OCI-LY1 (cell line): ENCODE data around the gene CHST11.

ENCODE experiments used
- H2AFZ ChIP-seq: fragments of 200-600 bp; sonication (generic), shearing (Covaris generic); 2 replicates; pipeline ENCODE4 v1.6.0; 2014; ENCODE audit warnings: antibody characterized with exemption, mild to moderate bottlenecking, low read length
- H3F3A ChIP-seq: fragments of 200-600 bp; sonication (generic), shearing (Covaris generic); 2 replicates; pipeline ENCODE4 v1.6.0; 2014; ENCODE audit warnings: mild to moderate bottlenecking, antibody characterized with exemption, low read length, moderate library complexity; ENCODE audit not compliant: insufficient read depth
- H3K27ac ChIP-seq: fragments of 200-600 bp; sonication (generic); 2 replicates; pipeline ENCODE4 v1.5.1; 2014; ENCODE audit warnings: low read length, mixed run types, mild to moderate bottlenecking, low read depth; ENCODE audit not compliant: poor library complexity, severe bottlenecking
- H3K27me3 ChIP-seq: fragments of 200-600 bp; sonication (generic); 2 replicates; pipeline ENCODE4 v1.6.0; 2014; ENCODE audit warnings: antibody characterized with exemption, mild to moderate bottlenecking, low read length, moderate library complexity; ENCODE audit not compliant: insufficient read depth
- H3K36me3 ChIP-seq: fragments of 200-600 bp; sonication (generic); 2 replicates; pipeline ENCODE4 v1.6.1; 2014; ENCODE audit warnings: mild to moderate bottlenecking, antibody characterized with exemption, low read length, moderate library complexity, mixed read lengths; ENCODE audit not compliant: insufficient read depth
- H3K4me1 ChIP-seq: fragments of 200-600 bp; sonication (generic); 2 replicates; pipeline ENCODE4 v1.5.1; 2014; ENCODE audit warnings: mild to moderate bottlenecking, low read length, moderate library complexity; ENCODE audit not compliant: insufficient read depth, severe bottlenecking
- H3K4me2 ChIP-seq: fragments of 200-600 bp; sonication (generic), shearing (Covaris generic); 2 replicates; pipeline ENCODE4 v1.6.1; 2014; ENCODE audit warnings: low read length
- H3K4me3 ChIP-seq: fragments of 200-600 bp; sonication (generic); 2 replicates; pipeline ENCODE4 v1.5.1; 2014; ENCODE audit warnings: low read length, low read depth, mild to moderate bottlenecking, mixed read lengths; ENCODE audit not compliant: poor library complexity, severe bottlenecking
- H3K79me2 ChIP-seq: fragments of 200-600 bp; shearing (Covaris generic); 2 replicates; pipeline ENCODE4 v1.6.1; 2016; ENCODE audit warnings: mixed run types, low read length, mixed read lengths; ENCODE audit not compliant: insufficient read depth
- H3K9ac ChIP-seq: fragments of 200-600 bp; sonication (generic), shearing (Covaris generic); 2 replicates; pipeline ENCODE4 v1.6.1; 2014; ENCODE audit warnings: mild to moderate bottlenecking, low read length, mixed read lengths
- H3K9me2 ChIP-seq: fragments of 200-600 bp; sonication (generic), shearing (Covaris generic); 2 replicates; pipeline ENCODE4 v1.6.1; 2014; ENCODE audit warnings: low read depth, mild to moderate bottlenecking, low read length, mixed read lengths
- H3K9me3 ChIP-seq: fragments of 200-600 bp; shearing (Covaris generic); 2 replicates; pipeline ENCODE4 v1.6.1; 2014; ENCODE audit warnings: low read length, mixed read lengths
- H4K20me1 ChIP-seq: fragments of 200-600 bp; sonication (generic), shearing (Covaris generic); 2 replicates; pipeline ENCODE4 v1.6.0; 2016; ENCODE audit warnings: mild to moderate bottlenecking, low read length; ENCODE audit not compliant: insufficient read depth
- CTCF ChIP-seq: fragments of 200-600 bp; sonication (generic), shearing (Covaris generic); IDR thresholded peaks from 2 replicates; pipeline ENCODE4 v1.5.1; 2017; ENCODE audit warnings: mild to moderate bottlenecking, antibody characterized with exemption, low read length, moderate library complexity, mixed read lengths
- EZH2 ChIP-seq: fragments of 200-600 bp; sonication (generic), shearing (Covaris generic); IDR thresholded peaks from 2 replicates; pipeline ENCODE4 v1.8.0; 2017; ENCODE audit warnings: borderline replicate concordance, mixed run types, mild to moderate bottlenecking, antibody characterized with exemption, low read length, moderate library complexity, mixed read lengths

Gene CHST11

GRCh38 chr12:104697186-104697585 lies 240.4 kb downstream of the CHST11 start:
- Histone ChIP-seq H4K20me1 (no peaks in the 10 kb centered on the region), H3K79me2 (no peaks in the 10 kb centered on the region), H3K4me2 (no peak overlapping the region)

GRCh38 chr12:104698871-104699270 lies 242.1 kb downstream of the CHST11 start:
- Histone ChIP-seq H3K4me3 (no peak overlapping the region), H3K9ac (no peak overlapping the region), H4K20me1 (no peaks in the 10 kb centered on the region), H3K36me3 (no peaks in the 10 kb centered on the region), H3K27ac (no peak overlapping the region), H3K4me2 (no peak overlapping the region), H3K79me2 (no peaks in the 10 kb centered on the region), H3K27me3 (no peaks in the 10 kb centered on the region), H3K9me3 (no peaks in the 10 kb centered on the region), H3K9me2 (no peaks in the 10 kb centered on the region), H3K4me1 (peaks cover 14% of the 10 kb centered on the region), H3F3A (no peaks in the 10 kb centered on the region), H2AFZ (no peak overlapping the region)
- TF ChIP-seq CTCF: no peak
- TF ChIP-seq EZH2: no peak

More at GRCh38 chr12:104697186-104697585, 240.4 kb downstream of the CHST11 start:
- no peak overlapping the region for H3K27ac ChIP-seq
- no peaks in the 10 kb centered on the region for H3F3A ChIP-seq
- no peak overlapping the region for H3K4me3 ChIP-seq
- H3K9me3 ChIP-seq: no peaks in the 10 kb centered on the region
- no peaks in the 10 kb centered on the region for H3K9me2 ChIP-seq
- TF ChIP-seq EZH2: no peak
- TF ChIP-seq CTCF: no peak
- H3K9ac ChIP-seq: no peak overlapping the region
- no peaks in the 10 kb centered on the region for H3K27me3 ChIP-seq
- peaks cover 16% of the 10 kb centered on the region for H3K4me1 ChIP-seq
- H3K36me3 ChIP-seq: no peaks in the 10 kb centered on the region; the same call in 1 of the 2 replicates
- H2AFZ ChIP-seq: no peak overlapping the region

GRCh38 chr12:104699489-104700190 lies 242.9 kb downstream of the CHST11 start:
- Histone ChIP-seq H3K79me2 (no peaks in the 10 kb centered on the region), H3K9ac (no peak overlapping the region), H3K27ac (no peak overlapping the region), H3F3A (no peaks in the 10 kb centered on the region), H3K36me3 (no peaks in the 10 kb centered on the region), H3K9me3 (no peaks in the 10 kb centered on the region), H3K27me3 (no peaks in the 10 kb centered on the region), H3K4me2 (no peak overlapping the region), H4K20me1 (no peaks in the 10 kb centered on the region), H2AFZ (no peak overlapping the region), H3K9me2 (no peaks in the 10 kb centered on the region), H3K4me3 (no peak overlapping the region), H3K4me1 (peaks cover 14% of the 10 kb centered on the region)
- no peak for TF ChIP-seq CTCF
- TF ChIP-seq EZH2: no peak
